GM19452 (cell line): ENCODE data around the gene PARVG.

Source experiments
- ATAC-seq: cut with Tn5 transposase; IDR thresholded peaks from one replicate; pipeline ENCODE4 v1.9.1; 2021; ENCODE audit not compliant: unreplicated experiment

The PARVG gene

DNA sequence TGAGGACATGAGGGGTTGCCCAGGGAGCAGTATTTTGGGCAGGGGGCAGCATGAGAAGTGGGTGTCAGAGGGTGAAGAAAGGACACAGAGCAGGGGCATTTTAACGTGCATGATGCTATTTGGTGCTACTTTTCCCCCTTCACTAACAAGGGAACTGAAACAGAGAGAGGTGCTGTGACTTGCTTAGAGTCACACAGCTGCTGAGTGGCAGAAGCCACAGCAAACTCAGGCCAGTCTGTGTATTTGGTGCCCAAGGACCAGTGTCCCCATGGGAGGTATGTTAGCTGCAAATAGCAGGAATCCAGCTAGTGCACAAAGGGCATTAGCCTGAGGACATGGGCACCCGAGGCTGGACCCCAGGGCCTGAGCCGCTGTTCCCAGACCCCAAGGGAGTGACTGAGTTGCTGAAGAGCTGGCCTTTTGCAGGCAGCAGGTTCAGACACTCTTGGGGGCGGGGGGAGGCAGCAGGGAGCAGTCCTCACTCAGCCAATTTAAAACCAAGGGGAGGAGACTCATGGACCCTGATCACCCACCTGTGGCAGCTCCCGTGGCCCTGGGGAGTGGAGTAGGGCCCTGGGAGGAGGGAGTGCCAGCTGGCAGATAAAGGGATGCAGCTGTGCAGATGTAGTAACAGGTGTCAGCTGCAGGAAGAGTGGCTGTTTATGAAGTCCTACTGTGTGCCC is 14.6 kb downstream of the PARVG start:
- ATAC-seq = no peak

DNA sequence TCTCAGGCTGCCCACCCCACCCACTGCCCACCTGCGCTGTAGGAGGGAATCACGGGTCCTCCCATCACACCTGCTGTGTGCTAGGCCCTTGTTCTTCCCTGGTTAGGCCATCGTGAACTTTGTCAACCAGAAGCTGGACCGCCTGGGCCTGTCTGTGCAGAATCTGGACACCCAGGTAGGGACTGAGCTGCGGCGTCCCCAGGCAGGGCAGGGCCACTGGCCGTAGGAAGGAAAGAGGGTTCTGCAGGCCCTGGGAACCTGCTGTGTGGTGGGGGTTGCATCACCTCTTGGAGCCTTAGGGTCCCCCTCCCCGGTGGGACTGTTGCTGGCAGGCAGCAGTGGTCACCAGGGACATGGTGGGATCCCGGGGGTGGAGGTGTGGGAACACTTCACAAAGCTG is 15.5 kb downstream of the PARVG start:
- ATAC-seq = no peak

DNA sequence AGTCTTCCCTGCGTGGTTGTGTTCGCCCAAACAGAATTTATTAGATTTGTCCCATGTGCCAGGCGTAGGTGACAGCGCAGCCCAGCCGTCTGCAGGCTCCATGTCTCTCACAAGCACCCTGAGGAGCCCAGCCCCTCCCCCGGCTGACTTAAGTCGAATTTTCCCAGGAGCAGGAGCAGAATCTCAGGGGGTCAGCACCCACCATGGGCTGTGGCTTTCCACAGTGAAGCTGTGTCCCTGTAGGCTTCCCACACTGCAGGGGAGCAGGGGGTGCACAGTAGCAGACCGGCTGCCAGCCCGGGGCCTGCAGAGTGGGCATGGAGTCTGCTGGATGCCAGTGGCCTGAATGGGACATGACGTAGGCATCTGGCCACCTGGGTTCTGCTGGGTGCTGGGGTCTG is 16.0 kb downstream of the PARVG start:
- no peak for ATAC-seq

DNA sequence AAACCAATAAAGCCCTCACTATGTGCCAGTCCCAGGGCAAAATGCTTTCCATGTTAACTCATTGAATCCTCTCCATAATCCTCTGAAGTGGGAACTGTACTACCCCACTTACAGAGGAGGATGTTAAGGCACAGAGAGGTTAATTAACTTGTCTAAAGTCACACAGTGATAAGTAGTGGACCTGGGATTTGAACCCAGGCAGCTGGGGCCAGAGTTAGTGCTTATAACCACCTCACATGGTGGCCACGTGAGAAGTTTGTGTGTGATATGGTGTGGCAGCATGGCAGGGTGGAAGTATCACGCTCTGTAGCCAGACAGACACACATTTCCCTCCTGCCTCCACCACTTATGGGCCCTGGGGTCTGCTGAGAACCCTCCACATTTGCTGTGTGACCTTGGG is 16.5 kb downstream of the PARVG start:
- no peak for ATAC-seq

DNA sequence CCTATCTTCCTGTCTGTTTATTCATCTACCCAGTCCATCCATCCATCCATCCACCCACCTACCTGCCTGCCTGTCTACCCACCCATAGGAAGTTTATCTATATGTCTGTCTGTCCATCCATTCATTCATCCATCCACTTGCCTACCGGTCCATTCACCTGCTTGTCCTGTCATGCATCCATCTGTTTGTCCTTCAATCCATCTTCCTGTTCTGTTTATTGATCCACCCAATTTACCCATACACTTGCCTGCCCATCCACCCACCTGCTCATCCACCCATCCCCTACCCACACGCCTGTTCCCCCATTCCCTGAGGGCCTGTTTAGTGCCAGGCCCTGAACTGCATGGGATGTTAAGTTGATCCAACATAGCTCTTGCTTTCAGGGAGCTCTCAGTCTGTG is 18.4 kb downstream of the PARVG start:
- ATAC-seq = no peak

DNA sequence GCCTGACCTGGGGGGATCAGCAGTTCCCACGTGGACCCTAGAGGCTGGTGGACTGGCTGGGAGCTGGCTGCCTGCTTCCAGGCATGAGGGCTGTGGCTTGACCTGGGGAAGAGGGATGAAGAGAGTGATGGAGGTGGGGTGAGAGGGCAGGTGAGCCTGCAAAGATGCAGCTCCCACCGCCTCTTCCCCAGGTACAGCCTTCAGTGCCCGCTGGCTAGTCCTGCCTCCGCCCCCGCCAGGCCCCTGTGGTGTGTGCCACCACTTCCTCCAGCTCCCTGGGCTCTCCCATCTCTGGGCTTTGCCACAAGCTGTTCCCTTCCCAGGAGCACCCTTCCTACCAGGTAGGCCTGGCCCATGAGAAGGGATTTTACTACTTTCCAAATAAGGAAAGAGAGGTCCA is 19.1 kb downstream of the PARVG start:
- ATAC-seq = no peak

DNA sequence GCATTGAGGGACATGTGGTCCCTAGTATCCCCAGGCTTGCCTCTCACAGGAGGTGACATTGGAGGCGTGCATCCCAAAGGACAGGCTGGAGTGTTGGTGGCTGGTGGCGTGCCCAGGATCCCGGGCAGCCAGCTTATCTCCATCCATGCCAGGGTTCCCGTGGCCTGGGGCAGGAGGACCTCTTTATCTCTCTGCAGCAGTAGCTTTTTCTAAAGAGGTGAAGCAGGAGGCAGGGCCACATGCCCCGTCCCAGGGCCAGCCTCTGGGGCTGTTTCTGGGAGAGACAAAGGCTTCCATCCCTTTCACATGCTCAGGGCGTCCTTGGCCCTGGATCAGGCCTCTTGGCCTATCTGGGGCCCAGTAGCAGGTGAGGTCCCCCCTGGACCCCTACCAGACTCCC is 19.7 kb downstream of the PARVG start:
- ATAC-seq = no peak

DNA sequence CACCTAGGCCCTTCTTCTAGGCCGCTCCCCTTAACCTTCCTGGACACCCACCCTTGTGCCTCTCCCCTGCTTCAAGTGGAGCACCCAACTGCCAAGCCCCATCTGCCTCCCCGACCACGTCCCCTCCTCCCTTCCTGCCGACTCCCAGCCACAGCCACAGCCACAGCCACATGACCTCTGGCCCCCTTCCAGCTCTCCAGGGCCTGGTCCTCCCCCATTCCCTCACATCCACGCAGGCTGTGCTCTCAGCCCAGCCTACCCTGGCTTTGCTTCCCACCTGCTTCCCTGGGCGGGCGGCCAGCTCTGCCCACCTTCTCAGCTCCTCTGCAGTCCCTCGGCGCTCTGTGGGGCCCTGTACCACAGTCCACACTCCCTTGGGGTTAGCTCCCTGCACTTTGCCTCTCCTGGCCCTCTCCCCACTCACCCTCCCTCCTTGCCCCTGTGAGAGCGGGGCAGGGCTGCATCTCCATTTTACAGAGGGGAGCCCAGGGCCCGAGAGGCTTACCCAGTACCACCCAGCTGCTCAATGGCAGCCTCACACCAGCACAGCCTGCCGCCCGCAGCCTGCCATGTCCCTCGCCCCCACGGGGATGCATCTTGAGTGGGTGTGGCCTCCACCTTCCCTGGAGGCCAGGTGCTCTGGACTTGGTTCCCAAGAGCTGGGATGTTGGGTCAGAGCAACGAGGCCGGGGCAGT is 20.3 kb downstream of the PARVG start:
- ATAC-seq = no peak

DNA sequence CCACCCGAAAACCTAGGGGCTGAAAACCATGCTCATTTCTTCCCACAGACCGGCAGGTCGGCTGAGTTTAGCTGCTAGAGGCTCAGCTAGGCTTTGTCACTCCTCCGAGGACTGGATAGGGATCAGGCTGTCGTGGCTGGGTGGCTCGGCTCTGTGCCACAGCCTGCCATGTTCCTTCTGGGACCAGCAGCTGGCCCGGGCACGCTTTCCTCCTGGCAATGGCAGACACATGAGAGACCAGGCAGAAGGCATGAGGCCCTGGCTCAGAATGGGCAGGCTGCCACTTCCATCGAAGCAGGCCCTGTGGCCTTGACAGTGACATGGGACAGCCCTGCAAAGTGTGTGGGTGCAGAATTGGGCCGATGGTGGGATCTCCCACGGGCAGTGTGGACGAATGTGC is 20.9 kb downstream of the PARVG start:
- no peak for ATAC-seq

DNA sequence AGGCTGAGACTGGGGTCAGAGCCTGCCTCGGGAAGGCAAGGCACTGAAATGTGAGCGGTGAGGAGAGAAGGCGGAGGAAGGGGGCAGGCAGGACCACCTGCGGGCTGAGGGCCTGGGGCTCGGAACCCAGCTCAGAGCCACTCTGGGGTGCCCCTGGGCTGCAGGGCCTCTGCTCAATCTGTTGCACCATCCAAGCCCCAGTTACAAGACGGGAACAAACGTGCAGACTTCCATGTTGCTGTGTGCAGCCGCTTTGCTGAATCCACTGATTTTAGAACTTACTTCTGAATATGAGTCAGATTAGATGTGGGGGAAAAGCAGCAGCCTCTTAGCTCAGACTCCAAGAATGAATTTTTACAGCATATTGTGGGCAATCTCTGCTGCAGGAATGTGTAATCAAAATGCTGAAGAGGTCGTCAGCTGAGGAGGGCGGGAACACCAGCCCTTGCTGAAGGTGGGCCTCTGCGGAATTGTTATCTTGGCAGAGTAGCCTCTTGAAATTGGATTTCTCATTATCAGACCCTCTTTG is 21.6 kb downstream of the PARVG start:
- no peak for ATAC-seq

DNA sequence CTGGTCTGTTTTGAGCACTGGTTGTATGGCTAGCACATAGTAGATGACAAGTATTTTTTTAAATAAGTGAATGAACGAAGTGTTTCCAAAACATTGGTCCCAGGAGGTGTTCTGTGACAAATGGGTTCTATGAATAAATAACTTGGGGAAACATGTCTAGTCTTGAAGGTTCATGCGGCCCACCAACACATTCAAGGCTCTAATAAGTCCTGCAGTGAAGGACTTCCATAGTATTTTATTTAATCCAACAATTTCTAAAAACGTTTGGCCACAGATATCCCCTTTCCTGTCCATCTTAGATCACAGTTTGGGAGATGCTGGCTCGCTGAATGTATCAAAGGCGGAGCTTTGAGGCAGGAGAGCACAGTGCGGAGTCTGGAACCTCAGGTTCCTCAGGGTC is 22.5 kb downstream of the PARVG start:
- ATAC-seq = no peak

DNA sequence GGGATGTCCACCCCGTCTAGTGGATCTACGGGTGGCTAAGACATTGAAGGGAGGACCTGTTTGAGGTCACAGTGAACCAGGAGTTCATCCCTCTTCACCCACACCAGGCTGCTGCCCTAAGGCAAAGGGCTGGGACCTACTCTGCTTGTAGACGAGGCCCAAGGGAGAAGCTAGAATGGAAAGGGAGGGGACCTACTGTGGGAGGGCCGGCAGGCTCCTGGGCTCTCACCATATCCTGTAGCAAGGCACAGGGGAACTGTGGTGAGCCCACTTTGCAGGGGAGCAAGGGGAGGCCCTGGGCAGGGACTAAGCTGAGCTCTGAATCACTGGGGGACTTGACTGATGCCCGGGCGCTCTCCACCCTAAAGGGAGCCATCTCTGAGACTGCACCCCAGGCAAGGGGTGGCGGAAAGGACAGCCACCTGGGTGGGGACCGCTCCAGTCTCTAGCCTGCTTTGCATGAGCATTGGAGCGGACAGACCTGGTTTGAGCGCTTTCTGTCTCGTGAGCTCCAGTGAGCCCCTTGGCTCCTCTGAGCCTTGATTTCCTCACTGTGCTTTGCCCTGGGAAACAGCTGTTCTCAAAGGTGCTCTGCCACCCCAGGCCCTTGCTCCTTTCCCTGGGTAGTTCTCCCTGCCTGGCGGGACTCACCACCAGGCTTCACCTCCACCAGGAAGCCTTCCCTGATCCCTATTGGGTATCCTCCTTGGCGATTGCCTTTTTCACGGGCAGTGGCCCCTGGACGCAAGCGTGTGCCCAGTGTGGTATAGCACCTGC is 24.2 kb downstream of the PARVG start:
- ATAC-seq = no peak

DNA sequence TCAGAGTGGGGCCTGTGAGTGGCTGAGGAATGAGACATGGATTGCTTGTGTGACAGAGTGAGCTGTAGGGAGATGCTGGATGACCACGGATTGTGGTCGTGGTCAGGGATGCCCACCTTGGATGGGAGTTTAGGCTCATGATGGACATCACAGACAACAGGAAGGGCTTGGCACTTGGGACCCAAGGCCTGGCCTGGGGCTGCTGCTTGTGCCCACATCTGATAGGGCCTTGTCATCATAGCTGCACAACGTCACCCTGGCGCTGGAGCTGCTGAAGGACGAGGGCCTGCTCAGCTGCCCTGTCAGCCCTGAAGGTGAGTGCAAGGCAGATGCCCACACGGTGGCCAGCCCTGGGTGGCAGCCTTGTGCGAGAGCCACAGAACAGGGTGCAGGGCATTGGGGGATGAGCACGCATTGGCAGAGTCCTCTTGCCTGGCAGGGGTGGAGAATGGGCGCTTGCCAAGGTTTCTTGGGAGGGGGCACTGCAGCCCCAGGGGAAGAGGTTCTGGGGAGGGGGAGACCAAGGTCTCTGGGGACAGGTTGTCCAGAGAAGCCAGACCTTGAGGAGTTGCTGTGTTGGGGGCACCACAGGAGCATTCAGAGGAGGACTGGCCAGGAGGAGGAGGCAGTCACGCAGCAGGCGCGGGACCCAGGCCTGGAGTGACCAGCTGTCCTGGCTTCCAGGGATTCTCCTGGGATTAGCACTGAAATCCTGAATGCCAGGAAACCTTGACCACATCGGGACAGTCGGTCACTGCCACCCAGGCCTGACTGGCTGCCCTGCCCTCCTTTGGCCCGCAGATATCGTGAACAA is 25.0 kb downstream of the PARVG start:
- ATAC-seq = no peak

DNA sequence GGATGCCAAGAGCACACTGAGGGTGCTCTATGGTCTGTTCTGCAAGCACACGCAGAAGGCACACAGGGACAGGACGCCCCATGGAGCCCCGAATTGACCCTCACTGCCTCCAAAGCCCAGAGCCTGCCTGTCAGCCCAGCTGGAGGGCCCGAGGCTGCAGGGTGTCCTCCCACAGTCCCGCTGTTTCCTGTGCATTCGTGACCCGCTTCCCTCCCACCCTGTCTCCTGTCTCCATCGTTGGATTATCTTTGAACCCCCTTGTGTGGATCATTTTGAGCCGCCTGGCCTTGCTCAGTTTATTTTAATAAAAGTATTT is 25.6 kb downstream of the PARVG start:
- no peak for ATAC-seq

DNA sequence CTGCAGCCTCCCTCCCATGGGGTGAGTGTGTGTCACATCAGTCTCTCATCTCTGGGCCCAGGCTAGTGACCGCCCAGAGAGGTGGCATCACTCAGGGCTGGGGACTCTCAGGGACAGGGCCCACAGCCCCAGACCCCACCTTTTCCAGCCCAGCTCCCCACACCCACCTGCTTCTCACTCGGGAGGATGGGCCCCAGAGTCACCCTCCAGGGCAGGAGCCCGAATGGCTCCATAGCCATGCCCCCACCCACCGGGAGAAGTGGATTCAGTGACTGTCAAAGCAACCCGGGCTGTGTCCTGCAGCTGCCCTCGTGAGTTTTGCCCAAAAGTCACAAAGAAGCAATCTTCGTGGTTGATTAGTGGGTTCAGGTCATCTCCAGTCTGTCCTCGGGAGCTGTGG is 26.0 kb downstream of the PARVG start:
- no peak for ATAC-seq

DNA sequence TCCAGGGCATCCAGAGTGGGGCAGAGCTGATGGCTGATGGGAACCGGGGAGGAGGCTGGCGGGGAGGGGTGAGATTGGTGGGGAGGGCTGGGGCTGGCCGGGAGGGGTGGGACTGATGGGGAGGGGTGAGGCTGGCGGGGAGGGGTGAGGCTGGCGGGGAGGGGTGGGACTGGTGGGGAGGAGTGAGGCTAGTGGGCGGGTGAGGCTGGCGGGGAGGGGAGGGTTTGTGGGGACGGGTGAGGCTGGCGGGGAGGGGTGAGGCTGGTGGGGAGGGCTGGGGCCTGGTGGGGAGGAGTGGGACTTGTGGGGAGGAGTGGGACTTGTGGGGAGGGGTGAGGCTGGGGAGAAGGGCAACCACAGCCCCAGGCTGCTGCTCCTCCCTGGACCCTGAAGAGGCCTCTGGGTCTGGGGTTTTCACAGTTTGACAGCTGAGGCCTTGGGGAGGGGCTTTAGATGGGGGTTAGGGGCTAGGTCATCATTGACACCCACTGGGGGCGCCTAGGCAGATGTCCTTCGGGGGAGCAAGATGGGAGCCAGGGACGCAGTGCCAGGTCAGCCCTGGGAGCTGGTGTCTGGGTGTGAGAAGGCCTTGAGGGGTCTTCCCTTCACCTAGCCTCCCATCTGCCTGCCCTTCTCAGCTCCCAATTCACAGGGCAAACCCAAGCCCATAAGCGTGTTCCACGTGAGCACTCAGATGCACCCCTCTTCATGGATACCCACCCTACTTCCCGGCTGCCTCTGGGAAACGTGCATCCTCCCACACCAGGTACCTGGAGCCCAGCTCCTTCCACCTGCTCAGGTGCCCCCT is 26.7 kb downstream of the PARVG start:
- no peak for ATAC-seq

DNA sequence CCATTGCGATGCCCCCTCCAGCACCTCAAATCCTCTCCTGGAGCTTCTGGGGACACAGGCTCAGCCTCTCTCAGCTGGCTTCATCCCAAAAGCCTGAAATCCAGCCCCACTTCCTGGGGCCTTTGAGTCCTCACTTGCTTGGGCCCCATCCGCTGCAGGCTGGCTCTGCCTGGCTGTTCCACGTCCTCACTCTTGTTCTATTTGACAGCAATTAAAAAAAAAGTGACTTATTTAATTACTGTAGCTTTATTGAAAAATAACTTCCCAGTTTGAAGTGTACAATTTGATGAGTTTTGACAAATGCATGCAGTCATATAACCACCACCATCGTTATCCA is 27.2 kb downstream of the PARVG start:
- ATAC-seq = no peak

DNA sequence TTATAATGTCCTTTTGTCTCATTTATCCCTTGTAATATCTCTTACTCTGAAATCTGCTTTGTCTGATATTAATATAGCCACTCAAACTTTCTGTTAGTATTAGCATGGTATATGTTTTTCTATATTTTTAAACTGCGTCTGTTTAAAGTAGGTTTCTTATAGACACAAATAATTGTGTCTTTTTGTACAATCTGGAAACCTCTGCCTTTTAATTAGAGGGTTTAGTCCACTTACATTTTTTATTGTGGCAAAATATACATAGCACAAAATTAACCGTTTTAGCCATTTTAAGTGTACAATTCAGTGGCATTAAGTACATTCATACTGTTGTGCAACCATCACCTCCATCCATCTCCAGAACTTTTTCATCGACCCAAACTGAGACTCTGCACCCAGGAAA is 28.6 kb downstream of the PARVG start:
- no peak for ATAC-seq

DNA sequence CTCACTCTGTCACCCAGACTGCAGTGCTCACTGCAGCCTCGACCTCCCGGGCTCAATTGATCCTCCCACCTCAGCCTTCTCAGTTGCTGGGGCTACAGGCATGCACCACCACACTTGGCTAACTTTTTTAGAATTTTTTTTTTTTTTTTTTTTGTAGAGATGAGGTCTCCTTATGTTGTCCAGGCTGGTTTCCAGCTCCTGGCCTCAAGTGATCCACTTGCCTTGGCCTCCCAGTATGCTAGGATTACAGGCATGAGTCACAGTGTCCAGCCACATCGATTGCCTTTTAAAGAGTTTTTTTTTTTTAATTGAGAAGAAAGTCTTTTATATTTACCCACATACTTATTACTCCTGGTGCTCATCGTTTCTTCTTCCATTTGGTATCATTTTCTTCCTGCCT is 30.0 kb downstream of the PARVG start:
- ATAC-seq = no peak

DNA sequence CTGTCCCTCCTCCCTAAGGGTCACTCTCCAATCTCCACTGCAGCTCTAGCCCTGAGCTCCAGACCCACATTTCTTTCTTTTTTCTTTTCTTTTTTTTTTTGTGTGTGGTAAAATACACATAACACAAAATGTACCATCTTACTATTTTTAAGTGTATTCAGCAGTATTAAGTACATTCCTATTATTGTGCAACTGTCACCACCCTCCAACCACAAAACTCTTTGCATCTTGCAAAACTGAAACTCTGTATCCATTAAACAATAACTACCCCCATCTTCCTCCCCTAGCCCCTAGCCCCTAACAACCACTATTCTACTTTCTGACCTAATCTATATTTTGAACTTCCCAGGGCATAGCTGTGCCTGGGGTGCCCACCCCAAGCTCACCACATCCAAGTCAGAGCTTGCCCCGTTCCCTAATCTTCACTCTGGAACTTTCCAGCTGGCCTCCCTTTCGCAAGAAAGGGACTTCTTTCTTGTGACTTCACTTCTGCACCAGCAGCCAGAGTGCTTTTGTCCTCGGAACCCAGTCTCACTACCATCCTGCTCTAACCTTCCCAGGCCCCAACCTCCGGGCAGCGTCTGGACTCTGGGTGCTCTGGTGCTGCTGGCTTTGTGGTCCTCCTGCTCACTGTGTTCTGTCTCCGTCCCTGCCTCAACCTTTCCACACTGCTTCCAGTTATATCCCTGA is 30.7 kb downstream of the PARVG start:
- ATAC-seq = no peak
